MG63 (cell line): ENCODE measurements around the gene C19orf33. TPM values are rescaled to one million over a fixed set of nuclear protein-coding genes. Genes with fewer than 3 reads are reported as not detected.

Experiments used
- DNase-seq: peaks from one replicate; pipeline ENCODE4 v3.0.0-alpha.2; 2020
- H3K27me3 ChIP-seq: fragments of 250-450 bp; sonication (Bioruptor Pico); 2 replicates; pipeline ENCODE4 v1.5.1; 2020; ENCODE audit warnings: mild to moderate bottlenecking, moderate library complexity
- H3K36me3 ChIP-seq: fragments of 250-450 bp; sonication (Bioruptor Pico); 2 replicates; pipeline ENCODE4 v1.5.1; 2020; ENCODE audit warnings: mild to moderate bottlenecking, moderate library complexity
- H3K4me3 ChIP-seq: fragments of 250-450 bp; sonication (Bioruptor Pico); 2 replicates; pipeline ENCODE4 v1.5.1; 2020; ENCODE audit warnings: mild to moderate bottlenecking, moderate library complexity
- H3K9me3 ChIP-seq: fragments of 250-450 bp; sonication (Bioruptor Pico); 2 replicates; pipeline ENCODE4 v1.5.1; 2020; ENCODE audit warnings: mild to moderate bottlenecking, moderate library complexity
- total RNA-seq: library from RNA; depleted of rRNA; stranded (reverse); fragments of >200 nt; shearing (Covaris generic); gene quantifications from 2 replicates; pipeline ENCODE4 v1.2.3, GENCODE V29; 2014; ENCODE audit warnings: low replicate concordance

Gene C19orf33
- total RNA-seq, 1 experiment from 2014 or later: not detected

DNA sequence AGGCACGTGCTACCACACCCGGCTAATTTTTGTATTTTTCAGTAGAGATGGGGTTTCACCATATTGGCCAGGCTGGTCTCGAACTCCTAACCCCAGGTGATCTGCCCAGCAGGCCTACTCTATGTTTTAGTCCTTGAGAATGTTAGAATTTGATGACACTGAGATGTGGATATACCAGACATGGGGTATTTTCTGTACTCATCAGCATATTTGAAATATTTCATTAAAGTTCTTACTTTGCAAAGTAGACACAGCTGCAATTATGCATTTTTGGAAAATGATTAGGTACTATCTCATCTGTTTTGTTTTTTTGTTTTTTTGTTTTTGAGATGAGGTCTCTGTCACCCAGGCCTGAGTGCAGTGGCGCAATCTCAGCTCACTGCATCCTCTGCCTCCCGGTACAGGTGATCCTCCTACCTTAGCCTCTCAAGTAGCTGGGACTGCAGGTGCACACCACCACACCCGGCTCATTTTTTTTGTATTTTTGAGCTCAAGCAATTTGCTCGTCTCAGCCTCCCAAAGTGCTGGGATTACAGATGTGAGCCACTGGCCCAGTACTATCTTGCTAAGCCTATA, 27.0 kb upstream of the C19orf33 start:
- H3K27me3 ChIP-seq: no peaks in the 10 kb centered on the region
- no peaks in the 10 kb centered on the region for H3K36me3 ChIP-seq
- no peak overlapping the region for H3K4me3 ChIP-seq
- H3K9me3 ChIP-seq: no peaks in the 10 kb centered on the region
- no peak for DNase-seq

DNA sequence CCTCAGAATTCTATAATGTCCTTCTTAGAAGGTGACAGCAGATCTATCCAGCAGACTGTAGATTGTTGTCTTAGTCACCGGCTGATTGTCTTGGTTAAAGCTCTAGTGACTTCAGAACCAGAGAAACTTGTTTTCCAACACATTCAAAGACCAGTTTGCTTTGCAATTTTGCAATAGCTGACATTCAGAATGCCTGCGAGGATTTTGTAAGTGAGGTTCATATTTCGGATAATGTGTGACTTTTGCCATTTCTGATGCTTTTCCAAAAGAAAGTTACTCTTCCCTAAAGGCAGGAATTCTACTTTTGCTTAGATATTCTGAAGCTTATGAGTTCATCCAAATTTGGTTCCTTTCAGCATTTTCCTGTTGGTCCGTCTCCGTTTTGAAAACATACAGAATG, 26.5 kb upstream of the C19orf33 start:
- Histone ChIP-seq H3K36me3 (no peaks in the 10 kb centered on the region), H3K9me3 (no peaks in the 10 kb centered on the region), H3K27me3 (no peaks in the 10 kb centered on the region), H3K4me3 (no peak overlapping the region)
- DNase-seq: no peak

DNA sequence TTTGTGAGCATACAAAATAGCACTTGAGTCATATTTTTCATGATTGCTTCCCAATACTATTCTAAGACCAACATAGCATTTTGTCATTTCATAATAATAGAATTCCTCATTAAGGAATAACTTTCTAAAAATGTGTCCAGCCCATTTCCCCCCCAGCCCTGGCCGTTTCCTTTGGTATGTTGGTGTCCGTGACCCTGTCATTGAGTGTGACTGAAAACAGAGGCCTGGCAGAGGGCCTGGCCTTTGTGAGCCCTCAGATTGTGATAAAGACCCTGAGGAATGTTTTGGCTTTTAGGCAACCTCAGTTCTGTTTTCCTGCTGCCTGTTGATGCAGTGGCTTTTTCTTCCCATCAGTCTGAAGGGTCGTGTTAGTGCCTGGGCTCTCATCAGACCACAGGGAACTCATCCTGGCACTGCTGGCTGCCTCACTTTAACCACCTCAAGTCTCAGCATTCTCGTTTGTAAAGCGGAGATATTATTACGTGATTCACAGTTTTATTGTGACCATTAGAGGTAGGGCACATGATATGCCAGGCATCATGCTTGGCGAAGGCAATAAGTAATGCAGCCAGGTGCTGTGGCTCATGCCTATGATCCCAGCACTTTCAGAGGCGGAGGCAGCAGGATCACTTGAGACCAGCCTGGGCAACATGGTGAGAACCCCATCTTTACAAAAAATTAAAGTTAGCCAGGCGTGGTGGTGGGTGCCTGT, 25.9 kb upstream of the C19orf33 start:
- DNase-seq: peak; percentile 84
- Histone ChIP-seq H3K4me3 (no peak overlapping the region), H3K27me3 (no peaks in the 10 kb centered on the region), H3K9me3 (no peaks in the 10 kb centered on the region), H3K36me3 (no peaks in the 10 kb centered on the region)

DNA sequence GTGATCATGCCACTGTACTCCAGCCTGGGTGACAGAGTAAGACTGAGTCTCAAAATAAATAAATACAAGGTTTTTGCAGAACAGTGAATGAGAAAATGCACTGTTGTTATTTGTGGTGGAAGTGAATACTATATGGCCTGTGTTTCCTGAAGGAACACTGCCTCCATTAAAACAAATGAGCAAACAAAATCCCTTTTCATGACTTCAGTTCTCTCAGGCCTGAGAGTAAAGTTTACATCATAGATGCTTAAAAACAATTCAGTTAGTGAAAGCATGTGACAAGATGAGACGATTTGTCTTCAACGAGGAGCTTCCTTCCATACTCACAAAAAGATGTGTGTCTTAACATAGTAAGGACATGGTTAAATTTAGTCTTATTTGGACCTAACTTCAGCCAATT, 25.3 kb upstream of the C19orf33 start:
- Histone ChIP-seq H3K36me3 (no peaks in the 10 kb centered on the region), H3K27me3 (no peaks in the 10 kb centered on the region), H3K9me3 (no peaks in the 10 kb centered on the region), H3K4me3 (no peak overlapping the region)
- no peak for DNase-seq

DNA sequence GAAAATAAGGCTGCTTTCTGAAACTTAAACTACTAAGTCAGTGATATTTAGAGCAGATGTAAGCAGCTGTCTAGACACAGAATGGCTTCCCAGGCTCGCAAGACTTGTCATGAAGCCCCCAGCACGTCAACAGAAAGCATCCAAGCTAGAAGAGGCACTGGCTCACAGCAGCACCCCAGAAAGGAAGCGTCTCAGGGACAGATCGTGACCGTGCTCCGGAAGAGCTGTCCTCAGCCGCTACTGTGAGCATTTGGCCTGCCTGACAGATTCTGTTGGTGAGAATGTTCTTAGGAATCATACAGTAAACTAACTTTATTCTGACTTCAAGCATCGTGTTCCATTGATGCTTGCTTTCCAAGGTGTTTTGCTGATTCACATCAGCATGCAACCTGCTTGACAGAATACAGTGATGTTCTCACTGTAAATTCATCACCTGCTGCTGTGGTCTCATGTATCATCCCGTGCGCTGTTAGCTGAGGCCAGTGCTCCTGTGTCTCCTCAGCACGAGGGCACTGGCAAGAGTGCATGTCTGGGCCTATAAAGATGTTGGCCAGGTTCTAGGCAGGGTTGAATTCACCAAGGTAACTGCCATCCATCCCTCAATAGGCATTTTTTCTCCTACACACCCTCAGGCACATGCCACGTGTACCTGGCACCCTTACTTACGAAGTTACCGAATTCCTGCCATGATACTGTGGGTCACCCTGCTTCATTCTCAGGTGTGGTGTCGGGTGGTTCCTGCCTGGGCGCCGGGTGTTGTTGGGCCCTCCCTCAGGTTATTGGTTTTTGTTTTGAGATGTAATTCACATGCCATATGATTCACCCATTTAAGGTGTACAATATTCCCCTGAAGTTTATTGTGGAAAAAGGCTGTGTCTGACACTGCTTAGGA, 23.8 kb upstream of the C19orf33 start:
- no peak overlapping the region for H3K4me3 ChIP-seq
- no peaks in the 10 kb centered on the region for H3K27me3 ChIP-seq
- no peak for DNase-seq
- no peaks in the 10 kb centered on the region for H3K9me3 ChIP-seq
- no peaks in the 10 kb centered on the region; the same call in 1 of the 2 replicates for H3K36me3 ChIP-seq

DNA sequence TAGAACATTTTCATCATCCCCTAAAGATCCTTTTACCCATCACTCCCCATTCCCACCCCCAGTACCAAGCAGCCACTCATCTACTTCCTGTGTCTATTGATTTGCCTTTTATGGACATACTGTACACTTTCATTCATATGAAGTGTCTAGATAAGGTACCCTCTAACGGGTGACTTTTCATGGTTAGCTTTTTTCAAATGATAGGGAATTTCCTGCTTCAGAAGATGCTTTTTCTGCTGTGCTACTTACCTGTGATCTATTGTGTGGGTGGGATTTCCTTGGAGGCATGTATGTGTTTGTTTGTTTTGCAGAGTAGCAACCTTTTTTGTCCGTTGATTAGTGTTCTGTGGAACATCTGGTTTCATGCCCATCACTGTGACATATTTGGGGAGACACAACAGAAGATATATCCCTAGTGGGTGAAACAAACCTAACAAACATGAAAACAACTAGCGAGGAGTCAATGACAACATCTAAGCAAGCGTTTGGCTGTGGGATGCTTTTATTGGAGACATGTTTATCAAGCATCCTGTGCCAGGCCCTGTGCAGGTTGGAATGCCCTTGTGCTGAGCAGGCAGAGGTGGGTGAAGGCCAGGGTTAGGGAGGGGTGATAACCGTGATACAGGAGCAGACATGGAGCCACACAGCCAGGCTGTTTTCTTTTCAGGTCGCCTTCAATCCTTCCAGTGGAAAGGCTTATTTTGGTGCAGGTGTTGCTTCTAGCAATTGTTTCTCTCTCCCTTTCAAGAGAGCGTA, 22.1 kb upstream of the C19orf33 start:
- DNase-seq: no peak
- no peak overlapping the region for H3K4me3 ChIP-seq

DNA sequence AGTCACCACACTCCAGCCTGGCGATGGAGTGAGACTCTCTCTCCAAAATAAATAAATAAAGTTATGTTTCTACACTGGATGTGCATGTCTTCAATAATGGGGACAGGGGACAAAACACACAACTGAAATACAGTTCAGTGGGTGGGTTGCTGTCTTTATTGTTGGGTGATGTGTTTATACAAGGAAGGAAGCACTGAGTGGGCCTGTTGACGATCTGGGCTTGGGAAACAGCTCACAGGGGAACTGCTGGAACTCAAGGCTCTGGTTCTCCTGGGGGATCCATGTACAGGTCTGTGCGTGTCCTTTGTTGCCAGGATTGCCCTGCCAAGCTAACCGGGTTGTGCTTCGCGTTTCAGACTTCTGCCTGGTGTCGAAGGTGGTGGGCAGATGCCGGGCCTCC, 20.8 kb upstream of the C19orf33 start:
- Histone ChIP-seq H3K36me3 (no peaks in the 10 kb centered on the region; the same call in 1 of the 2 replicates), H3K9me3 (no peaks in the 10 kb centered on the region), H3K4me3 (no peak overlapping the region), H3K27me3 (no peaks in the 10 kb centered on the region)
- no peak for DNase-seq

More for the DNA sequence above, 22.1 kb upstream of the C19orf33 start:
- no peaks in the 10 kb centered on the region; the same call in 1 of the 2 replicates for H3K36me3 ChIP-seq
- H3K27me3 ChIP-seq: no peaks in the 10 kb centered on the region
- no peaks in the 10 kb centered on the region for H3K9me3 ChIP-seq

DNA sequence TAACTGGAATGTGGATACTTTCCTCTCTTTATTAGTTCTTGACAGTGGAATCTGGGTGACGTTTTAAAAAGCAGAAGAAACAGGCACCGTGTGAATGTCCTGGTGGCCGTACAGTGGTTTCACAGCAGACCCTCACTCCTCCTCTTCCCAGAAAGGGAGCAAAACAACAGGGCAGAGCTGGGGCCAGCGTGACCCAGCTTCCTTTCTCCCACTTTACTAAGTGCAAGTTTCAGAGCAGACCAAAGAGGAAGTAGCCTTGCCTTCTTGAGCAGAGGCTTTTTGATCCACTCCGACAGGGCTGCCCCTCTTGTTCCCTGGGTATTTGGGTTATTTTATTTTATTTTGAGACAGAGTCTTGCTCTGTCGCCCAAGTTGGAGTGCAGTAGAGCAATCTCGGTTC, 19.6 kb upstream of the C19orf33 start:
- Histone ChIP-seq H3K27me3 (no peaks in the 10 kb centered on the region), H3K9me3 (no peaks in the 10 kb centered on the region), H3K36me3 (no peaks in the 10 kb centered on the region; the same call in 1 of the 2 replicates), H3K4me3 (no peak overlapping the region)
- no peak for DNase-seq

DNA sequence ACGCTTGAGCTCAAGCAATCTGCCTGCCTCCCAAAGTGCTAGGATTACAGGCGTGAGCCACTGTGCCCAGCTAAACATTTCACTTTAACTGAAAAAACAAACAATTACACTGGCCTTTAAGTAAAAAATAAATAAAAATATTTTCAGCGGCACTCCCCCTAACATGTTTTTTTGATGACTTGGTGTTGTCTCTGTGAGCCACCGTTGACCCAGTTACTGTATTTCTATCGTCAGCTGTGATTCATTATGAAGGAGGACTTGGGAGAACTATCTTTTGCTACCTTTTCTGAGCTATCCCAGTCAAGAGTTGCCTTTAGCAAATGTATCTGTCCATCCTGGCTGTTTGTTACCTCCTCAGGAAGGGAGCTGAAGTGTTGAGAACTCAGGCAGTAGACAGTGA, 18.5 kb upstream of the C19orf33 start:
- no peaks in the 10 kb centered on the region for H3K9me3 ChIP-seq
- DNase-seq: peak; percentile 33
- no peaks in the 10 kb centered on the region; the same call in 1 of the 2 replicates for H3K36me3 ChIP-seq
- H3K4me3 ChIP-seq: no peak overlapping the region
- H3K27me3 ChIP-seq: no peaks in the 10 kb centered on the region

DNA sequence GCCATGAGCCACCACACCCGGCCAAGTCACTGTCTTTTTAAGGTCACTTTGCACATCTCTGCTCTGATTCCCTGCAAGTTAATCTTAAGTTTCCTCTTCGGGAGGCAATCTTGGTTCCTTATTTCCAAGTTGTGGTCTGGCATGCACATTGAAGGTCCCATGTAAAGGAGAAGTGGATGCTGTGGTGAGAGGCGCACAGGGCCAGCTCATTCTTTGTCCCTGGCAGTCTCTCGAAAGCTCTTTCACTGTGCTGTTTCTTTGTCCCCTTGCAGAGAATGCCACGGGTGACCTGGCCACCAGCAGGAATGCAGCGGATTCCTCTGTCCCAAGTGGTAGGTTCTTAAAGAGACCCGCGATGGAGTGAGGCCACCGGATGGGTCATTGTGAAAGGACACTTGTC, 16.4 kb upstream of the C19orf33 start:
- DNase-seq: no peak
- H3K36me3 ChIP-seq: no peaks in the 10 kb centered on the region; the same call in 1 of the 2 replicates
- H3K4me3 ChIP-seq: no peak overlapping the region
- H3K27me3 ChIP-seq: no peaks in the 10 kb centered on the region
- H3K9me3 ChIP-seq: no peaks in the 10 kb centered on the region

DNA sequence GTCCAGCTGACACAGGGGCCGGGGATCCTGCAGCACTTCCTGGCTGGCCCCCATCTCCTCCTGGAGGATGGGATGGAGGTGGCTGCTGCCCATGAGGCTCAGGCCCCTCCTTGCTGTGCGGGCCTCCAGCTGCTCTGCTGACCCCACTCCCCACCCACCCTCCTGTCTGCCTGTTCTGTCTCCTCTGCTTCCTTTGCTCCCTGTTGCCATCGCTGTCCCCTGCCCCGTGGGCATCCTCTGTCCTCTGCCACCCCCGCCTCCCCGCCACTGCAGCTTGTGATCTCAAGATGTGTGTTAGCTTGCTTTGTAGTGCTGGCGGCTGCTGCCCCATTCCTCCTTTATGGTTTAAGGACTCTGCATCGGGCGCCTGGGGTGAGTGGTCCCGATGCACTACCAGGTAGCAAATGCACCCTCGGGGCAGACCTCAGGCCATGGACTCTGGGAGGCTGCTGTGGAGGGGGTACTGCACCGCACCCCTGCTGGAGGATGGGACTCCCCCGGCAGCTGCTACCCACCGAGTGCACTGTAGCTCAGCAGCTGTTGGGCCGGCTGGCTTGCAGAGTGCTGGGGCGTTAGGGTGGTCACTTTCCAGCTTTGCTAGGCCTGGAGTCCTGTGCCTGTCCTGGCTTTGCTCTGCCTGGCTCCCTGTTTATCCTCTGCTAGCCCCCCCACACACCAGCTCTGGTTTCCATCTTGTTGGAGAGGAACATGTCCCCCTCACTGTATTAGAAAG, 15.8 kb upstream of the C19orf33 start:
- Histone ChIP-seq H3K36me3 (no peaks in the 10 kb centered on the region; the same call in 1 of the 2 replicates), H3K9me3 (no peaks in the 10 kb centered on the region), H3K4me3 (no peak overlapping the region), H3K27me3 (no peaks in the 10 kb centered on the region)
- no peak for DNase-seq

DNA sequence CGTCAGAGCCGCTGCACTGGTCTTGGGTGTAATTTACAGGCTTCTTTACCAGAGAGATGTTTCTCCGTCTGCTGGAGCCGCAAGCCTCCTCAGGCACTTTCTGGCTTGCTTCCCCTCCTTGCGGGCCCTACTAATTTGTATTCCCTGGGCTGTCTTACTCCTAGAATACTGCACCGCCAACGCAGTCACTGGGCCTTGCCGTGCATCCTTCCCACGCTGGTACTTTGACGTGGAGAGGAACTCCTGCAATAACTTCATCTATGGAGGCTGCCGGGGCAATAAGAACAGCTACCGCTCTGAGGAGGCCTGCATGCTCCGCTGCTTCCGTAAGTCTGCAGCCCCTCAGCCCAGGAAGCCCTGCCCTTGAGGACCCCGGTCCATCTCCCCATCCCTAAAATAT, 14.1 kb upstream of the C19orf33 start:
- no peaks in the 10 kb centered on the region for H3K36me3 ChIP-seq
- H3K4me3 ChIP-seq: no peak overlapping the region
- no peaks in the 10 kb centered on the region for H3K9me3 ChIP-seq
- H3K27me3 ChIP-seq: no peaks in the 10 kb centered on the region
- DNase-seq: no peak

DNA sequence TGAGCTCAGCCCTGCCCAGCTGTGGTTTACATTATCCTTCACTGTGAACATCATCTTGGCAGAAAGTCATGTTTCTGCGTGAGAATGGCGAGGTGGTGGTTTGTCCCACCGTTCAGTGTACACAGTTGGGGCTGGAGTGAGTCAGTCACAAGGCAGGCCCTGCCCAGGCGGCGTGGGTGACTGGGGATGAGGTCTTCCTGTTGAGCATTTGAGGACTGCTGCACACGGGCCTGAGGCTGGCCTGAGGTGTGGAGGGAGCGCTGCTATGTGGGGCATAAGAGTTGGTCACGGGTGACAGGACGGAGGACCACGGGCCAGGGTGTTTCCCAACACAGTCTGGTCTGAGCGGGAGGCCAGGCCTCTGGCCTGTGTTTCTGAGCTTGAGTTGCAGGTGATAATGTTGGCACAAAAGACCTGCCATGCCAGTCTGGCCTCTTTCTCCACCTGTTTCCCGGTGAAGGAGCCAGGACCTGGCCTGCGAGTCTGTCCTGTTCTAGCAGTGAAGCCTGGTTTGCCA, 13.4 kb upstream of the C19orf33 start:
- no peaks in the 10 kb centered on the region for H3K9me3 ChIP-seq
- peak; percentile 99 for DNase-seq
- H3K27me3 ChIP-seq: no peaks in the 10 kb centered on the region
- no peaks in the 10 kb centered on the region for H3K36me3 ChIP-seq
- H3K4me3 ChIP-seq: no peak overlapping the region

DNA sequence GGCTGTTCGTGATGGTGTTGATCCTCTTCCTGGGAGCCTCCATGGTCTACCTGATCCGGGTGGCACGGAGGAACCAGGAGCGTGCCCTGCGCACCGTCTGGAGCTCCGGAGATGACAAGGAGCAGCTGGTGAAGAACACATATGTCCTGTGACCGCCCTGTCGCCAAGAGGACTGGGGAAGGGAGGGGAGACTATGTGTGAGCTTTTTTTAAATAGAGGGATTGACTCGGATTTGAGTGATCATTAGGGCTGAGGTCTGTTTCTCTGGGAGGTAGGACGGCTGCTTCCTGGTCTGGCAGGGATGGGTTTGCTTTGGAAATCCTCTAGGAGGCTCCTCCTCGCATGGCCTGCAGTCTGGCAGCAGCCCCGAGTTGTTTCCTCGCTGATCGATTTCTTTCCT, 12.2 kb upstream of the C19orf33 start:
- H3K9me3 ChIP-seq: no peaks in the 10 kb centered on the region
- H3K36me3 ChIP-seq: no peaks in the 10 kb centered on the region
- H3K4me3 ChIP-seq: no peak overlapping the region
- no peaks in the 10 kb centered on the region for H3K27me3 ChIP-seq
- DNase-seq: no peak

DNA sequence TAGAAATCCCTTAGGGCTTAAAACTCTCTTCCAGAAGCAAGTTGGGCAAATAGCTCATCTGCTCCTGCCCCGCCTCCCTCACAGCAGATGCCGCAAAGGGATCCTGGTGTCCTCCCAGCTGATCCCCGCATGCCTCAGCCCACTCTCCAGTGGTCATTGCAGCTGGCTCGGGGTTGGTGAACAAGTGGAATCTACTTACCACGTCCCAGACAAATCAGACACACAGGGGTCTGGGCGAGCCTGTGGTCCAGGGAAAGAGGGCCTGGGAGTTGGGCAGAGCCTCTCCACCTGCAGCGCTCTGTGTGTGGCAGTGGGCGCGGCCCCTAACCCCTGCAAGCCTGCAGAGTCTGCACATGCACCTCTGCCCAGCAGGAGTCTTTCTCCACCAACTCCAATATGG, 10.8 kb upstream of the C19orf33 start:
- H3K36me3 ChIP-seq: no peaks in the 10 kb centered on the region
- no peak for DNase-seq
- H3K27me3 ChIP-seq: no peaks in the 10 kb centered on the region
- no peaks in the 10 kb centered on the region for H3K9me3 ChIP-seq
- H3K4me3 ChIP-seq: no peak overlapping the region

DNA sequence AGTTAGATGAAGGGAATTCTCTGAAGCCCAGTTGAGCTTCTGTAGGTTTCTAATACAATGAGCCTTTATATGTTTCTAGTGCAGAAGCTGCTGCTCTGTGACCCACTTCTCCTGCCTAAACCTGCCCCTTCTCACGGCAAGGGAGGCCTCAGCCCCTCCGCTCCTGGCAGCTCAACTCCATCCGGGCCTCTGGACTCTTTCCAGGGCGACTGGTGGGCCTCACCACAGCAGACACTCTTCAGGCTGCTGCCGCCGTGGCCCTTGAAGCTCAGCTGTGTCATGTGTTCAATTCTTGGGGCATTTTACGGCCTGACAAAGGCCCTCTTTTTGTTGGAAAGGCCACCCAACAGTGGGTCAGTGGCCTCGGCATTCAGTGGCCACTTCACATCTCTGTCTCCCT, 10.0 kb upstream of the C19orf33 start:
- H3K4me3 ChIP-seq: no peak overlapping the region
- no peak for DNase-seq
- no peaks in the 10 kb centered on the region for H3K36me3 ChIP-seq
- no peaks in the 10 kb centered on the region for H3K9me3 ChIP-seq
- H3K27me3 ChIP-seq: no peaks in the 10 kb centered on the region
